B cell (primary cell): ENCODE results near the gene AGRN.

Experiments
- EZH2 ChIP-seq: IDR thresholded peaks from 2 replicates; pipeline ENCODE4 v1.6.1; 2012; ENCODE audit warnings: borderline replicate concordance, low read depth, mild to moderate bottlenecking, moderate library complexity, low read length; ENCODE audit not compliant: insufficient read depth, poor library complexity, severe bottlenecking
- TF ChIP-seq, protein P1 (sequence below): fragments of 200-600 bp; IDR thresholded peaks from one replicate; pipeline ENCODE4 v1.8.0; 2022; ENCODE audit warnings: antibody characterized with exemption, mild to moderate bottlenecking

DNA sequence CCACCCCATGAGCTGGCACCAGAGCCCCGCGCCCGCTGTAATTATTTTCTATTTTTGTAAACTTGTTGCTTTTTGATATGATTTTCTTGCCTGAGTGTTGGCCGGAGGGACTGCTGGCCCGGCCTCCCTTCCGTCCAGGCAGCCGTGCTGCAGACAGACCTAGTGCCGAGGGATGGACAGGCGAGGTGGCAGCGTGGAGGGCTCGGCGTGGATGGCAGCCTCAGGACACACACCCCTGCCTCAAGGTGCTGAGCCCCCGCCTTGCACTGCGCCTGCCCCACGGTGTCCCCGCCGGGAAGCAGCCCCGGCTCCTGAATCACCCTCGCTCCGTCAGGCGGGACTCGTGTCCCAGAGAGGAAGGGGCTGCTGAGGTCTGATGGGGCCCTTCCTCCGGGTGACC is 35.1 kb downstream of the AGRN start:
- TF ChIP-seq, protein P1, sequence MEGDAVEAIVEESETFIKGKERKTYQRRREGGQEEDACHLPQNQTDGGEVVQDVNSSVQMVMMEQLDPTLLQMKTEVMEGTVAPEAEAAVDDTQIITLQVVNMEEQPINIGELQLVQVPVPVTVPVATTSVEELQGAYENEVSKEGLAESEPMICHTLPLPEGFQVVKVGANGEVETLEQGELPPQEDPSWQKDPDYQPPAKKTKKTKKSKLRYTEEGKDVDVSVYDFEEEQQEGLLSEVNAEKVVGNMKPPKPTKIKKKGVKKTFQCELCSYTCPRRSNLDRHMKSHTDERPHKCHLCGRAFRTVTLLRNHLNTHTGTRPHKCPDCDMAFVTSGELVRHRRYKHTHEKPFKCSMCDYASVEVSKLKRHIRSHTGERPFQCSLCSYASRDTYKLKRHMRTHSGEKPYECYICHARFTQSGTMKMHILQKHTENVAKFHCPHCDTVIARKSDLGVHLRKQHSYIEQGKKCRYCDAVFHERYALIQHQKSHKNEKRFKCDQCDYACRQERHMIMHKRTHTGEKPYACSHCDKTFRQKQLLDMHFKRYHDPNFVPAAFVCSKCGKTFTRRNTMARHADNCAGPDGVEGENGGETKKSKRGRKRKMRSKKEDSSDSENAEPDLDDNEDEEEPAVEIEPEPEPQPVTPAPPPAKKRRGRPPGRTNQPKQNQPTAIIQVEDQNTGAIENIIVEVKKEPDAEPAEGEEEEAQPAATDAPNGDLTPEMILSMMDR = no peak
- no peak for TF ChIP-seq EZH2
